H1 (cell line): ENCODE results near the gene BCAR3. TPM values are rescaled to one million over a fixed set of nuclear protein-coding genes. Genes with fewer than 3 reads are reported as not detected.

Experiments
- JUND ChIP-seq: IDR thresholded peaks from 2 replicates; pipeline ENCODE4 v1.6.1; 2011; ENCODE audit warnings: mild to moderate bottlenecking, improper control_type of control experiment, low read length
- NANOG ChIP-seq: IDR thresholded peaks from 2 replicates; pipeline ENCODE4 v1.6.1; 2011; ENCODE audit warnings: low read length, low read depth, mild to moderate bottlenecking, inconsistent platforms; ENCODE audit not compliant: insufficient read depth, poor library complexity, severe bottlenecking
- POLR2A ChIP-seq, 2 experiments: IDR thresholded peaks; 1 replicate in 1 of 2; 2 replicates in 1 of 2; pipeline ENCODE4 v1.6.1; 2011; ENCODE audit warnings: low read depth in 2 of 2, low read length in 2 of 2, mild to moderate bottlenecking in 2 of 2; ENCODE audit errors: control extremely low read depth in 1 of 2
- SIRT6 ChIP-seq: IDR thresholded peaks from one replicate; pipeline ENCODE4 v1.7.1; 2012; ENCODE audit warnings: low read length, inconsistent platforms
- polyA plus RNA-seq, 7 experiments: library from polyadenylated mRNA; depleted of rRNA in 3 of 7; stranded (reverse) in 5 of 7; unstranded in 2 of 7; fragments of >200 nt in 5 of 7; fragments of 200-250 nt in 2 of 7; gene quantifications; 1 replicate in 5 of 7; 2 replicates in 1 of 7; 4 replicates in 1 of 7; pipeline versions ENCODE4 v1.2.1 to v1.2.3, GENCODE V29; 2011 to 2013; ENCODE audit warnings: missing spikeins in 2 of 7, mixed read lengths in 2 of 7
- total RNA-seq: library from RNA; stranded (reverse); fragmentation: NEBNext Ultra II Directional; extraction: Animal tissue kit (Norgen Biotek cat#: 25700); gene quantifications from 2 replicates; pipeline ENCODE4 v1.2.1, GENCODE V29; 2021

BCAR3 gene
- total and polyA plus RNA-seq, 2 of the 8 experiments (the other 6 are each of a cell fraction or from before 2014, with no cell fraction given), result 5.6 to 9.2 TPM

GRCh38 chr1:93673163-93673829, 8.3 kb downstream of the BCAR3 start (continued):
- TF ChIP-seq JUND (no peak), POLR2A (IDR thresholded peaks at IDR 0.05; ENCODE audit: control extremely low read depth in 1 of 2, low read depth in 2 of 2, low read length in 2 of 2) (no peak), NANOG (no peak), SIRT6 (no peak)
